Measurements from ENCODE around the gene ZNF837.

DNA sequence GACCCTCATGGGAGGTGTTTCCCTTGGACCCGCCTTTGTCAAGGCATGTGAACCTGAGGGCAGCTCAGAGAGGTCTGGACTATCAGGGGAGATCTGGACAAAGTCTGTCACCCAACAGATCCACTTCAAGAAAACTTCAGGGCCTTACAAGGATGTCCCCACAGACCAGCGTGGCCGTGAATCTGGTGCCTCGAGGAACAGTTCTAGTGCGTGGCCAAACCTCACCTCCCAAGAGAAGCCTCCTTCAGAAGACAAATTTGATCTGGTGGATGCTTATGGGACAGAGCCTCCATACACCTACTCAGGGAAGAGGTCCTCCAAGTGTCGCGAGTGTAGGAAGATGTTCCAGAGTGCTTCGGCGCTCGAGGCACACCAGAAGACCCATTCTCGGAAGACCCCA lies 42.5 kb downstream of the ZNF837 start:
- TF ChIP-seq EZH2 (IDR thresholded peaks at IDR 0.05) (no peak), EZH2phosphoT487 (IDR thresholded peaks at IDR 0.05) (no peak)
- TF ChIP-seq, protein P1, sequence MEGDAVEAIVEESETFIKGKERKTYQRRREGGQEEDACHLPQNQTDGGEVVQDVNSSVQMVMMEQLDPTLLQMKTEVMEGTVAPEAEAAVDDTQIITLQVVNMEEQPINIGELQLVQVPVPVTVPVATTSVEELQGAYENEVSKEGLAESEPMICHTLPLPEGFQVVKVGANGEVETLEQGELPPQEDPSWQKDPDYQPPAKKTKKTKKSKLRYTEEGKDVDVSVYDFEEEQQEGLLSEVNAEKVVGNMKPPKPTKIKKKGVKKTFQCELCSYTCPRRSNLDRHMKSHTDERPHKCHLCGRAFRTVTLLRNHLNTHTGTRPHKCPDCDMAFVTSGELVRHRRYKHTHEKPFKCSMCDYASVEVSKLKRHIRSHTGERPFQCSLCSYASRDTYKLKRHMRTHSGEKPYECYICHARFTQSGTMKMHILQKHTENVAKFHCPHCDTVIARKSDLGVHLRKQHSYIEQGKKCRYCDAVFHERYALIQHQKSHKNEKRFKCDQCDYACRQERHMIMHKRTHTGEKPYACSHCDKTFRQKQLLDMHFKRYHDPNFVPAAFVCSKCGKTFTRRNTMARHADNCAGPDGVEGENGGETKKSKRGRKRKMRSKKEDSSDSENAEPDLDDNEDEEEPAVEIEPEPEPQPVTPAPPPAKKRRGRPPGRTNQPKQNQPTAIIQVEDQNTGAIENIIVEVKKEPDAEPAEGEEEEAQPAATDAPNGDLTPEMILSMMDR (IDR thresholded peaks at IDR 0.05) = no peak
